Right atrium auricular region (tissue), 2 donors: ENCODE results near the gene CECR2. TPM values are rescaled to one million over a fixed set of nuclear protein-coding genes. Genes with fewer than 3 reads are reported as not detected.

ENCODE experiments used
- DNase-seq: peaks from one replicate; pipeline ENCODE4 v3.0.0-alpha.2; 2019; ENCODE audit warnings: low spot score
- H3K27ac ChIP-seq, 2 donors: fragments of 200-600 bp; sonication (generic); 1 replicate in 1 of 2; 2 replicates in 1 of 2; pipeline ENCODE4 v1.5.1; 2016 to 2019
- H3K27me3 ChIP-seq, 2 donors: fragments of 200-600 bp; sonication (generic); one replicate each; pipeline versions ENCODE4 v1.5.1 to v1.6.0; 2017 to 2019
- H3K36me3 ChIP-seq: fragments of 200-600 bp; sonication (generic); one replicate; pipeline ENCODE4 v1.5.1; 2016
- H3K4me1 ChIP-seq, 2 donors: fragments of 200-600 bp; sonication (generic); one replicate each; pipeline versions ENCODE4 v1.5.1 to v1.6.0; 2017 to 2019
- H3K4me3 ChIP-seq, 2 donors: fragments of 200-600 bp; sonication (generic); 1 replicate in 1 of 2; 2 replicates in 1 of 2; pipeline ENCODE4 v1.5.1; 2017 to 2019; ENCODE audit warnings: mild to moderate bottlenecking in 1 of 2, moderate library complexity in 1 of 2
- H3K9me3 ChIP-seq, 2 donors: fragments of 200-600 bp; sonication (generic); one replicate each; pipeline ENCODE4 v1.5.1; 2019
- CTCF ChIP-seq, 2 donors: fragments of 200-600 bp; sonication (generic); IDR thresholded peaks; one replicate each; pipeline ENCODE4 v1.5.1; 2019; ENCODE audit warnings: antibody characterized with exemption in 2 of 2
- total RNA-seq, 2 donors: library from RNA; depleted of rRNA; stranded (reverse); fragments of >200 nt; gene quantifications; one replicate each; pipeline ENCODE4 v1.1.0, GENCODE V29; 2016

The CECR2 gene
- total RNA-seq, 2 donors from 2014 or later, result 4.0 to 4.8 TPM

- H3K9me3 ChIP-seq, result no peaks in the 10 kb centered on the region
- DNase-seq, result no peak
- no peaks in the 10 kb centered on the region for H3K36me3 ChIP-seq
- no peak overlapping the region for H3K4me3 ChIP-seq
- no peaks in the 10 kb centered on the region for H3K4me1 ChIP-seq
- no peaks in the 10 kb centered on the region for H3K27me3 ChIP-seq
- no peak for TF ChIP-seq CTCF (IDR thresholded peaks at IDR 0.05)
- no peak overlapping the region for H3K27ac ChIP-seq
Measured at GRCh38 chr22:17334059-17334458, 35.2 kb upstream of the CECR2 start.

DNA sequence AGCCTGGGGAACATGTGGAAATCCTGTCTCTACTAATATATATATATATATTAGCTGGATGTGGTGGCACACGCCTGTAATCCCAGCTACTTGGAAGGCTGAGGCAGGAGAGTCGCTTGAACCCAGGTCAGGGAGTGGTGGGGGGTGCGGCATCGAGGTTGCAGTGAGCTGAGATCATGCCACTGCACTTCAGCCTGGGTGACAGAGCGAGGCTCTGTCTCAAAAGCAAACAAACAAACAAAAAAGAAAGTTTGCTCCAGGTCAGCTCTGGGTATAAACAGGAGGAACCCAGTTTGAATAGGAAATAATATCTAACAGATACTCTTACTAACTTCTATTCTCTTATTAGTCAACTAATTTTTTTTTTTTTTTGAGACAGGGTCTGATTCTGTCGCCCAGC, 34.3 kb upstream of the CECR2 start:
- TF ChIP-seq CTCF (IDR thresholded peaks at IDR 0.05), result no peak
- no peaks in the 10 kb centered on the region for H3K4me1 ChIP-seq
- no peak for DNase-seq

GRCh38 chr22:17336061-17336460, 33.2 kb upstream of the CECR2 start:
- no peak overlapping the region for H3K27ac ChIP-seq
- no peaks in the 10 kb centered on the region for H3K9me3 ChIP-seq
- no peaks in the 10 kb centered on the region for H3K27me3 ChIP-seq
- H3K4me3 ChIP-seq, result no peak overlapping the region
- DNase-seq, result no peak
- TF ChIP-seq CTCF (IDR thresholded peaks at IDR 0.05), result no peak
- H3K4me1 ChIP-seq, result no peaks in the 10 kb centered on the region
- no peaks in the 10 kb centered on the region for H3K36me3 ChIP-seq

More for the DNA sequence above, 34.3 kb upstream of the CECR2 start:
- Histone ChIP-seq H3K4me3 (no peak overlapping the region), H3K36me3 (no peaks in the 10 kb centered on the region), H3K27me3 (no peaks in the 10 kb centered on the region), H3K9me3 (no peaks in the 10 kb centered on the region), H3K27ac (no peak overlapping the region)

- no peaks in the 10 kb centered on the region for H3K9me3 ChIP-seq
- no peaks in the 10 kb centered on the region for H3K36me3 ChIP-seq
- no peak overlapping the region for H3K4me3 ChIP-seq
- no peaks in the 10 kb centered on the region for H3K4me1 ChIP-seq
- TF ChIP-seq CTCF (IDR thresholded peaks at IDR 0.05), result no peak
- no peak for DNase-seq
- no peaks in the 10 kb centered on the region for H3K27me3 ChIP-seq
- no peak overlapping the region for H3K27ac ChIP-seq
Measured at GRCh38 chr22:17337639-17338038, 31.6 kb upstream of the CECR2 start.

- no peaks in the 10 kb centered on the region for H3K4me1 ChIP-seq
- H3K4me3 ChIP-seq, result no peak overlapping the region
- DNase-seq, result no peak
- H3K27ac ChIP-seq, result no peak overlapping the region
- H3K9me3 ChIP-seq, result no peaks in the 10 kb centered on the region
- no peaks in the 10 kb centered on the region for H3K27me3 ChIP-seq
- TF ChIP-seq CTCF (IDR thresholded peaks at IDR 0.05), result no peak
- no peaks in the 10 kb centered on the region for H3K36me3 ChIP-seq
Measured at GRCh38 chr22:17339095-17339693, 30.1 kb upstream of the CECR2 start.

DNA sequence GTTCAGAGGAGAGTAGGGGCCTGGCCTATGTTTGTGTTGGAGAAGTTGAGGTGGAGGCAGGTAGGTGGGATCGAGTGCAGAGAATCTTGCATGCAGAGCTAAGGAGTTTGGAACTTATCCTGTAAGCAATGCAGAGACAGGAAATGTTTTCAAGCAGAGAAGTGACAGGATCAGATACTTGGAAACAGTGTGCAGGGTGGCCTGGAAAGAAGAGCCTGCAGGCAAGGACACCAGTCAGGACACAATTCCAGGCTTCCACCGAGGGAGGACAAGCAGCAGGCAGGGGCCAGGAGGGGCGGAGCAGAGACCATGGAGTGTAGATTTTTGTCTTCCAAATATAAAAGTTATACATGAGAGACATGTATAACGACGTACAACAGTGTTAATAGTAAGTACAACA, 26.9 kb upstream of the CECR2 start:
- Histone ChIP-seq H3K27me3 (no peaks in the 10 kb centered on the region), H3K4me3 (no peak overlapping the region), H3K4me1 (no peaks in the 10 kb centered on the region), H3K27ac (no peak overlapping the region), H3K36me3 (no peaks in the 10 kb centered on the region), H3K9me3 (no peaks in the 10 kb centered on the region)
- no peak for DNase-seq
- no peak for TF ChIP-seq CTCF (IDR thresholded peaks at IDR 0.05)
